Measurements from ENCODE around the gene CYSTM1. TPM values are rescaled to one million over a fixed set of nuclear protein-coding genes. Genes with fewer than 3 reads are reported as not detected.

Gene CYSTM1
- total and polyA plus RNA-seq, 10 donors = 25.8 to 78.3 (median 38.3) TPM

- Histone ChIP-seq H3K27me3 (replicated peaks in 1 of 7) (no peaks in the 10 kb centered on the region), H3K4me3 (no peak overlapping the region), H3K9me3 (no peaks in the 10 kb centered on the region), H3K4me1 (peaks cover 6 to 30% (median 12%) of the 10 kb centered on the region in 6 donors), H3K27ac (no peak overlapping the region), H3K36me3 (no peaks in the 10 kb centered on the region)
- DNase-seq = no peak
- no peak for TF ChIP-seq POLR2A (IDR thresholded peaks at IDR 0.05)
- TF ChIP-seq CTCF (IDR thresholded peaks at IDR 0.05 in 8 of 11, conservative IDR thresholded peaks at IDR 0.05 in 3 of 11) = no peak
- no peak for TF ChIP-seq POLR2AphosphoS5 (IDR thresholded peaks at IDR 0.05)
- intact Hi-C loops (cut with DNase I; ENCODE audit: low total_unique reads) = no loop called here
- 90 to 96% (median 93%) methylated on average over 2 of the region's 2 CpGs for WGBS, 5 donors
Measured at GRCh38 chr5:140134277-140134935, 40.6 kb upstream of the CYSTM1 start.

- Histone ChIP-seq H3K9me3 (no peaks in the 10 kb centered on the region), H3K36me3 (no peaks in the 10 kb centered on the region), H3K27me3 (replicated peaks in 1 of 7) (no peaks in the 10 kb centered on the region), H3K4me3 (no peak overlapping the region), H3K4me1 (peaks cover 6 to 30% (median 12%) of the 10 kb centered on the region in 6 donors), H3K27ac (no peak overlapping the region)
- intact Hi-C loops (cut with DNase I; ENCODE audit: low total_unique reads) = no loop called here
- TF ChIP-seq POLR2AphosphoS5 (IDR thresholded peaks at IDR 0.05) = no peak
- no peak for TF ChIP-seq POLR2A (IDR thresholded peaks at IDR 0.05)
- TF ChIP-seq CTCF (IDR thresholded peaks at IDR 0.05 in 8 of 11, conservative IDR thresholded peaks at IDR 0.05 in 3 of 11) = no peak
- DNase-seq = no peak
Measured at GRCh38 chr5:140135127-140135526, 39.9 kb upstream of the CYSTM1 start.

- WGBS, 5 donors = 78 to 92% (median 84%) methylated on average over 1 of the region's 1 CpG
- intact Hi-C loops (cut with DNase I; ENCODE audit: low total_unique reads) = no loop called here
Measured at GRCh38 chr5:140136624-140137023, 38.4 kb upstream of the CYSTM1 start.

More at GRCh38 chr5:140136624-140137023, 38.4 kb upstream of the CYSTM1 start:
- H3K9me3 ChIP-seq = no peaks in the 10 kb centered on the region
- H3K27ac ChIP-seq = no peak overlapping the region
- H3K4me3 ChIP-seq = no peak overlapping the region
- TF ChIP-seq CTCF (IDR thresholded peaks at IDR 0.05 in 8 of 11, conservative IDR thresholded peaks at IDR 0.05 in 3 of 11) (no peak), POLR2A (IDR thresholded peaks at IDR 0.05) (no peak), POLR2AphosphoS5 (IDR thresholded peaks at IDR 0.05) (no peak)
- no peaks in the 10 kb centered on the region for H3K27me3 ChIP-seq (replicated peaks in 1 of 7)
- H3K4me1 ChIP-seq = peaks cover 4 to 30% (median 12%) of the 10 kb centered on the region in 6 donors
- no peaks in the 10 kb centered on the region for H3K36me3 ChIP-seq
- no peak for DNase-seq
